Endothelial cell of umbilical vein (primary cell): Measurements from ENCODE around the gene CALHM1. TPM values are rescaled to one million over a fixed set of nuclear protein-coding genes. Genes with fewer than 3 reads are reported as not detected.

ENCODE experiments used
- BruUV-seq: library from RNA; stranded (reverse); fragments of 400-500 nt; replicated peaks from 2 replicates; lab custom pipeline; 2021; lab: Mats Ljungman, UMichigan
- CTCF ChIA-PET: fragments of 300-600, 350-600 bp; sonication (Branson Sonifier 250); formaldehyde crosslinking; loops from one replicate; lab custom pipeline; 2021; ENCODE audit warnings: antibody characterized with exemption, inconsistent platforms; lab: Charles Lee
- POLR2A ChIA-PET: fragments of 300-600, 350-600 bp; sonication (Branson Sonifier 250); formaldehyde crosslinking; loops from one replicate; lab custom pipeline; 2021; ENCODE audit warnings: antibody characterized with exemption, inconsistent platforms; lab: Charles Lee
- DNase-seq: peaks from one replicate; pipeline ENCODE4 v3.0.0-alpha.2; 2011; ENCODE audit warnings: low read depth, low spot score
- FAIRE-seq: peaks from 2 replicates; lab custom pipeline; 2011; peaks lifted over from hg19 to GRCh38; lab: Jason Lieb, UNC
- H2AFZ ChIP-seq: 2 replicates; pipeline ENCODE4 v1.6.0; 2012; ENCODE audit warnings: low read depth, low read length, control low read depth, inconsistent platforms
- H3K27ac ChIP-seq: 2 replicates; pipeline ENCODE4 v1.5.1; 2011; ENCODE audit warnings: low read depth, mild to moderate bottlenecking, control low read depth, low read length, moderate library complexity; ENCODE audit not compliant: insufficient read depth
- H3K27me3 ChIP-seq, 2 experiments: 2 replicates each; pipeline versions ENCODE4 v1.6.0 to v1.6.1; 2011; ENCODE audit warnings: low read length in 2 of 2, mixed read lengths in 1 of 2; ENCODE audit not compliant: control insufficient read depth in 2 of 2, insufficient read depth in 2 of 2
- H3K36me3 ChIP-seq, 2 experiments: 2 replicates in 1 of 2; 3 replicates in 1 of 2; pipeline ENCODE4 v1.5.1; 2011; ENCODE audit warnings: low read length in 2 of 2, mild to moderate bottlenecking in 1 of 2, moderate library complexity in 1 of 2; ENCODE audit not compliant: control insufficient read depth in 2 of 2, insufficient read depth in 2 of 2; ENCODE audit errors: extremely low read depth in 1 of 2
- H3K4me1 ChIP-seq: 3 replicates; pipeline ENCODE4 v1.5.1; 2011; ENCODE audit warnings: mild to moderate bottlenecking, low read length; ENCODE audit not compliant: control insufficient read depth, insufficient read depth; ENCODE audit errors: extremely low read depth
- H3K4me2 ChIP-seq: 2 replicates; pipeline ENCODE4 v1.6.1; 2011; ENCODE audit warnings: low read length, control low read depth, mixed read lengths; ENCODE audit not compliant: insufficient read depth
- H3K4me3 ChIP-seq, 3 experiments: fragments of 200-600 bp in 1 of 3; sonication (generic), shearing (Covaris generic) in 1 of 3; replicated peaks in 1 of 3; 2 replicates each; pipeline ENCODE4 v1.5.1; 2011 to 2016; ENCODE audit warnings: control low read depth in 3 of 3, low read length in 3 of 3, mild to moderate bottlenecking in 2 of 3, inconsistent platforms in 1 of 3, low read depth in 1 of 3, moderate library complexity in 1 of 3; ENCODE audit not compliant: insufficient read depth in 1 of 3
- H3K79me2 ChIP-seq: 2 replicates; pipeline ENCODE4 v1.6.0; 2012; ENCODE audit warnings: low read length, inconsistent platforms; ENCODE audit not compliant: control insufficient read depth, insufficient read depth
- H3K9ac ChIP-seq: replicated peaks from 2 replicates; pipeline ENCODE3; 2011; ENCODE audit warnings: low read length, control low read depth; ENCODE audit not compliant: insufficient read depth; ENCODE audit errors: extremely low read depth
- H3K9me1 ChIP-seq: replicated peaks from 3 replicates; pipeline ENCODE4 v1.6.0; 2011; ENCODE audit warnings: mild to moderate bottlenecking, low read length; ENCODE audit not compliant: control insufficient read depth, insufficient read depth; ENCODE audit errors: extremely low read depth
- H3K9me3 ChIP-seq: replicated peaks from 2 replicates; pipeline ENCODE4 v1.5.1; 2012; ENCODE audit warnings: low read length, inconsistent platforms; ENCODE audit not compliant: control insufficient read depth, insufficient read depth
- H4K20me1 ChIP-seq: replicated peaks from 2 replicates; pipeline ENCODE3; 2011; ENCODE audit warnings: mild to moderate bottlenecking, low read length; ENCODE audit not compliant: control insufficient read depth, insufficient read depth; ENCODE audit errors: extremely low read depth
- CTCF ChIP-seq, 2 donors: IDR thresholded peaks; 1 replicate in 1 of 2; 2 replicates in 1 of 2; pipeline ENCODE4 v1.5.1; 2011; ENCODE audit warnings: low read length in 2 of 2, mild to moderate bottlenecking in 2 of 2, moderate library complexity in 2 of 2, control low read depth in 1 of 2, inconsistent platforms in 1 of 2, low read depth in 1 of 2; ENCODE audit not compliant: insufficient read depth in 1 of 2; ENCODE audit errors: extremely low read depth in 1 of 2
- EZH2 ChIP-seq: IDR thresholded peaks from 2 replicates; pipeline ENCODE4 v1.6.1; 2012; ENCODE audit warnings: borderline replicate concordance, low read depth, mild to moderate bottlenecking, moderate library complexity, low read length, inconsistent platforms; ENCODE audit not compliant: severe bottlenecking
- FOS ChIP-seq: IDR thresholded peaks from 2 replicates; pipeline ENCODE4 v1.6.1; 2011; ENCODE audit warnings: mild to moderate bottlenecking, low read length, moderate library complexity, borderline replicate concordance; ENCODE audit not compliant: insufficient read depth
- GATA2 ChIP-seq: IDR thresholded peaks from 2 replicates; pipeline ENCODE4 v1.7.0; 2011; ENCODE audit warnings: low read depth, mild to moderate bottlenecking, moderate library complexity, mixed read lengths, low read length; ENCODE audit not compliant: insufficient read length, insufficient read depth
- JUN ChIP-seq: IDR thresholded peaks from 2 replicates; pipeline ENCODE4 v1.6.1; 2011; ENCODE audit warnings: borderline replicate concordance, low read depth; ENCODE audit not compliant: insufficient read length, insufficient read depth
- MAX ChIP-seq: IDR thresholded peaks from 2 replicates; pipeline ENCODE4 v1.6.1; 2011; ENCODE audit not compliant: insufficient read depth, insufficient read length
- MYC ChIP-seq: IDR thresholded peaks from one replicate; pipeline ENCODE4 v1.6.1; 2011; ENCODE audit warnings: mild to moderate bottlenecking, low read depth, low read length
- POLR2A ChIP-seq: IDR thresholded peaks from 2 replicates; pipeline ENCODE4 v1.6.1; 2012; ENCODE audit warnings: low read depth, mild to moderate bottlenecking, control low read depth, low read length
- POLR2AphosphoS5 ChIP-seq: IDR thresholded peaks from 2 replicates; pipeline ENCODE4 v1.6.1; 2012; ENCODE audit warnings: low read depth, mild to moderate bottlenecking, control low read depth, low read length, moderate library complexity; ENCODE audit not compliant: insufficient read depth
- dilution Hi-C: fragments of 300-500 bp; cut with MboI; formaldehyde crosslinking; loops from one replicate; pipeline ENCODE4 v1.15.0; 2019; ENCODE audit warnings: low sequenced_read_pairs; ENCODE audit not compliant: extremely low pct_ligation_motif_present
- intact Hi-C: fragments of 100-400 bp; cut with micrococcal nuclease; formaldehyde crosslinking; loops from one replicate; pipeline ENCODE4 v1.10.0; 2022
- polyA plus RNA-seq, 4 experiments: library from polyadenylated mRNA; depleted of rRNA in 3 of 4; stranded (reverse) in 3 of 4; unstranded in 1 of 4; fragments of >200 nt; gene quantifications; 2 replicates each; pipeline versions ENCODE4 v1.2.1 to v1.2.3, GENCODE V29; 2011 to 2012; ENCODE audit warnings: missing spikeins in 1 of 4
- total RNA-seq: library from RNA; stranded (reverse); gene quantifications from 2 replicates; pipeline ENCODE4 v1.2.3, GENCODE V29; 2021

The CALHM1 gene
- total and polyA plus RNA-seq, 2 donors (not counting 3 experiments of a cell fraction or from before 2014, with no cell fraction given): not detected

GRCh38 chr10:103507235-103508191, 48.8 kb upstream of the CALHM1 start:
- ChIA-PET POLR2A (interaction anchor here (0.6 kb wide), 1 partner anchor 8 kb away, joined by 10 read pairs; no protein-coding TSS in a partner anchor), CTCF (interaction anchor here (1.0 to 1.2 kb wide), 2 partner anchors 35 to 178 kb away, joined by 3 to 6 read pairs; no protein-coding TSS in a partner anchor)
- intact Hi-C loops: no loop called here
- no TSS peak for BruUV-seq
- Histone ChIP-seq H3K9me3 (no peaks in the 10 kb centered on the region), H4K20me1 (no peaks in the 10 kb centered on the region), H3K36me3 (no peaks in the 10 kb centered on the region), H3K4me1 (peaks cover 10% of the 10 kb centered on the region), H3K27ac (no peak overlapping the region), H2AFZ (no peak overlapping the region), H3K9ac (no peak overlapping the region), H3K4me2 (no peak overlapping the region), H3K79me2 (no peaks in the 10 kb centered on the region), H3K4me3 (no peak overlapping the region), H3K27me3 (peaks cover 0 to 6% of the 10 kb centered on the region in 2 experiments), H3K9me1 (no peaks in the 10 kb centered on the region)
- TF ChIP-seq MAX (no peak), JUN (no peak)
- dilution Hi-C loops: no loop called here
- no peak for FAIRE-seq
- no peak for DNase-seq

GRCh38 chr10:103506061-103506460, 47.4 kb upstream of the CALHM1 start:
- dilution Hi-C loops: no loop called here

More at GRCh38 chr10:103506061-103506460, 47.4 kb upstream of the CALHM1 start:
- DNase-seq (no peak), FAIRE-seq (no peak)
- H3K4me3 ChIP-seq: no peak overlapping the region
- no peaks in the 10 kb centered on the region for H4K20me1 ChIP-seq
- H3K27me3 ChIP-seq: peaks cover 0 to 8% of the 10 kb centered on the region in 2 experiments
- ChIA-PET CTCF (interaction anchor here (1.1 to 1.8 kb wide), 2 partner anchors 11 to 41 kb away, joined by 3 to 5 read pairs; no protein-coding TSS in a partner anchor), POLR2A (no interaction called here)
- H2AFZ ChIP-seq: no peak overlapping the region
- TF ChIP-seq FOS (no peak), POLR2AphosphoS5 (no peak), JUN (no peak), MYC (no peak), GATA2 (no peak), POLR2A (no peak), CTCF (IDR thresholded peaks at IDR 0.05; ENCODE audit: extremely low read depth in 1 of 2, insufficient read depth in 1 of 2, low read depth in 1 of 2, low read length in 2 of 2) (no peak), MAX (no peak), EZH2 (no peak)
- intact Hi-C loops: no loop called here
- no peak overlapping the region for H3K9ac ChIP-seq
- H3K9me1 ChIP-seq: no peaks in the 10 kb centered on the region
- H3K27ac ChIP-seq: no peak overlapping the region
- no TSS peak for BruUV-seq
- no peaks in the 10 kb centered on the region for H3K9me3 ChIP-seq
- no peaks in the 10 kb centered on the region for H3K36me3 ChIP-seq
- no peaks in the 10 kb centered on the region for H3K79me2 ChIP-seq
- H3K4me2 ChIP-seq: no peak overlapping the region
- H3K4me1 ChIP-seq: peaks cover 10% of the 10 kb centered on the region
